HEK293 (cell line): ENCODE data around the gene UBL5.

Experiments
- CTCF ChIP-seq: fragments of 450-650 bp; formaldehyde crosslinking; IDR thresholded peaks from 2 replicates; pipeline ENCODE4 v1.5.1; 2016; ENCODE audit warnings: missing biosample characterization, missing genetic modification characterization
- MYNN ChIP-seq: fragments of 450-650 bp; formaldehyde crosslinking; IDR thresholded peaks from 2 replicates; pipeline ENCODE4 v1.5.1; 2016; ENCODE audit warnings: missing biosample characterization, missing genetic modification characterization, borderline replicate concordance
- ZNF768 ChIP-seq: fragments of 450-650 bp; formaldehyde crosslinking; IDR thresholded peaks from 2 replicates; pipeline ENCODE4 v1.5.1; 2018; ENCODE audit warnings: missing biosample characterization, mild to moderate bottlenecking, missing genetic modification characterization

GRCh38 chr19:9848060-9848459 lies 20.3 kb downstream of the UBL5 start:
- peak; percentile 72 for TF ChIP-seq CTCF (tag by site-specific recombination)
- no peak for TF ChIP-seq ZNF768 (tag by site-specific recombination)
- TF ChIP-seq MYNN = no peak
